Right lung (tissue), 5 donors: ENCODE data around the gene KCNJ5. TPM values are rescaled to one million over a fixed set of nuclear protein-coding genes. Genes with fewer than 3 reads are reported as not detected.
A peak's percentile ranks its signal among the peaks of the same experiment; 100 is the strongest.

Experiments
- DNase-seq, 2 donors: peaks; one replicate each; pipeline ENCODE4 v3.0.0-alpha.2; 2013
- polyA plus RNA-seq, 5 donors: library from polyadenylated mRNA; unstranded; fragments of 120-200 nt; gene quantifications; one replicate each; pipeline versions ENCODE4 v1.2.1 to v1.2.3, GENCODE V29; 2013; ENCODE audit warnings: inconsistent platforms in 1 of 5, low replicate concordance in 1 of 5; ENCODE audit not compliant: insufficient read length in 5 of 5, insufficient read depth in 1 of 5

The KCNJ5 gene
- polyA plus RNA-seq, 5 donors, result 5.7 to 12.2 (median 10.0) TPM

DNA sequence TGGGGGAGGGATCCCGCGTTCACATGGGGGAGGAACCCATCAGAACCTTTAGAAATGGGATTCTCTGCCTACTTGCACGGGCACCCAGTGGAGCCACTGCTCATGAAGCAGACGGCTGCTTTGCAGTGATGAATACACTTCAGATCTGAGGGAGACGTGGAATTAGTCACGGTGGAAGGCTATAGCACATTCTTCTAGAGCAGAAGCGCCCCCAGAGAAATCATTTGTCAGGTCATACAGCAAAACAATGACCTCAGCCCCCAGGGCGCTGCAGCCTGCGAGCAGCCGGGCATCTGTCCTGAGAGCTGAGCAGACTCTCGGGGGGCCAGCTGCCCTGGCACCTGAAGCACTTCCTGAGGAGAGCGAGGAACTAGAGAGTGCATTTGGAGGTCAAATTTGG lies 38.8 kb downstream of the KCNJ5 start:
- no peak for DNase-seq

- DNase-seq, result no peak
Observed at GRCh38 chr11:128931066-128931465, 39.9 kb downstream of the KCNJ5 start.

DNA sequence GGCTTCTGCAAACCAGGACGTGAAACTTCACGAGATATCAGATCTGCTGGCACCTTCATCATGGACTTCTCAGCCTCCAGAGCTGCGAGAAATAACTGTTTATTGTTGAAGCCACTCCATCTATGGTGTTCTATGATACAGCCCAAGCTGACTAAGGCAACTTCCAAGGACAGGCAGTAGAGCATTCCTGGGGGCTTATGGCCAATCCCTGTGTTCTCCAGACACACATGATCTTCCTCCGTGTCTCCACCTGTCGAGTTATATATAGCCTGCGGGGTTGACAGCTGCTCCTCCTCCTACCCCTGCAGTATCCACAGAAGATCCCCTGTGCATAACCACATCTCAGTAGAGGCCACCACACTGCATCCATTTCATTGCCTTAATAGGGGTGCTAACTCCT lies 40.5 kb downstream of the KCNJ5 start:
- DNase-seq, result no peak

DNA sequence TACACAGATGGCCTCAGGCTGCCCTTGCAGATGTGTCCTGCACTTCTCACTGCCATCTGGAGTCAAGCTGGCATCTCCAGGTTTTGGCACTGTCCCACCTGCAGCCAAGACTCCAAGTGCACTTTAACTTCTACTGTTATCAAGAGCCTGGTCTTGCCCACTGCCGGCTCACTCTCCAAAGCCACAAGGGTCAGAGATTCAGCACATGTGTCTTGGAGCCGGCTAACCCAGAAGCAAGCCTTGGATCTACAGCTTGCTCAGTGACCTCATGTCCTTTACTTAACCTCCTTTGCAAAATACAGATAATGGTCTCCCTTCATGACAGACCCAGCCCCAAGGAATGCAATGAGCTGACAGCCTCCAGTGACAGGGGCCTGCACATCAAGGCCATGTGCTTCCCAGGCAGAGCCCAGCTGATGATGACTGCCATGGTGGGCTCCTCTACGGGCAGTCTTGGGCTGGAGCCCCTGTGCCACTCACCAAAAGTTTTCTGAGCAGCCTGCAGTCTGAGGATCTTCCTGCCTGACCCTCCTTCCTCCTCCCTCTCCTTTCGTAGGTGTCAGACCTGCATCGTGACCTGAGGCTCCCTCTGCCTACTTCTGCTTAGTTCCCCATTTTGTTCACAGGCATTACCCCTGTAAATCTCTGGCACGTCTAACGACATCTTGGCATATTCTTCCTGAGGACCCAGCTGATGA lies 42.5 kb downstream of the KCNJ5 start:
- DNase-seq, result no peak

- no peak for DNase-seq
Observed at GRCh38 chr11:128934351-128934750, 43.2 kb downstream of the KCNJ5 start.

DNA sequence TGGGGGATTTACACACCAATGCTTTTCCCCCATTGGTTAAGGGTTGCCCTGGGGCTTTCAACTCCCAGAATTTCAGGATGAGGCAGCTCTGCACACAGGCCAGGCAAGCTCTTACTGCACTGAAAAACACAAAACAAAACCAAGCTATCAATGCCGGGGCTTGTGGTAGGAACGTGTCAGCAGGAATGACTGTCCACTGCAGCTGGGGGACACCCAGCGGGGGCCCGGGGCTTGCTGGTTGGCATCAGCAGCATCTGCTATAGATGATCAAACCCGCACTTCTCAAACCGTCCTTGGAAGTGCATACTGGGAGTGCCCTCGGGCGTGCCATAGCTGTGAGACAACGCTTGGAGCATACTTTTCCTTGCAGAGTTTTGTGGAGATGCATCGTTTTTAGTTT lies 43.8 kb downstream of the KCNJ5 start:
- no peak for DNase-seq

DNA sequence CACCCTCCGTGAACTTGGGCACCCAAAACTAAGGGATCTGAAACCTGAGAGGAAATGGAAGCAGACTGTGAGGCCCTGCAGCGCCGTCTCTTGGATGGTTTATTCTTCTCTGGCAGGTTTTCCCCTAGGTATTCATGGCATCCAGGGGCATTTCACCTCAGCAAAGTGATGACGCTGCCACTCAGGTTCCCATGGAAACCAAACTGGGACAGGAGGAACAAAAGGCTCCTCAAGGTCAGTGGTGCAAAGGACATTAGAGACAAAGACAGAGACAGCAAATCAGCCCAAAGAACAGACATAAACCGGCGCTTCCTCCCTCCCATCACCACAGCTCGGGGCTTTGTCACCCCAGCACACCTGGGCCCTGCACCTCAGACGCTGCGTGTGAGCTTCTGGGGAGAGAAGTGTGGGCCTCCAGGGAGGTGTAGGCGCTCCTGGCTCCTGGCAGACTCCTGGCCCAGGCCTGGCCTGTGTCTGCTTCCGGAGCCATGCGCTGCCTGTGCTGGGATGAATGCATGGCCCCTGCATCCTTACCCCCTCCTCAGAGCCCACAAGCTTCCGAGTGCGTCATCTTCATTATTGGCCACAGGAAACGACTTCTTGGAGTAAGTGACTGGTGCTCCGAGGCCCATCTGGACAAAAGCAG lies 45.6 kb downstream of the KCNJ5 start:
- peak; percentile 29 to 41 for DNase-seq

DNA sequence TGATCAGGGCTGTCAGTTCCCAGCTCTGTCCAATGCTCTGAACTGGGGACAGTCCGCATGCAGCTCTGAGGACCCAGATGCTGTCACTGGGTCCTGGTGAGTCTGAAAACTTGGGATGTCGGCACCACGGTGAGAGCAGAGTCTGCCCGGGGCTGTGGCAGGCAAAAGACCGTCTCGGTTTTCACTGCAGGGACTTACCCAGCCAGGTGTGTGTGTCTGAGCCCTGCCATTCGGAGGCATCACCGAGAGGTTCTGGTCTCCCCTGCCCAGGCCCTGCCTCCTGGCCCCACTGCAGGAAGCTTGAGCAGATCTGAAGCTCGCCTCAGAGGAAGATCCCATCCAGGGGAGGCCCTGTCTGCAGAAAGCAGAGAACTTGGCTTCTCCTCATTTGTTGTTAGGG lies 46.3 kb downstream of the KCNJ5 start:
- no peak for DNase-seq

GRCh38 chr11:128938156-128938885 lies 47.2 kb downstream of the KCNJ5 start:
- no peak for DNase-seq

DNA sequence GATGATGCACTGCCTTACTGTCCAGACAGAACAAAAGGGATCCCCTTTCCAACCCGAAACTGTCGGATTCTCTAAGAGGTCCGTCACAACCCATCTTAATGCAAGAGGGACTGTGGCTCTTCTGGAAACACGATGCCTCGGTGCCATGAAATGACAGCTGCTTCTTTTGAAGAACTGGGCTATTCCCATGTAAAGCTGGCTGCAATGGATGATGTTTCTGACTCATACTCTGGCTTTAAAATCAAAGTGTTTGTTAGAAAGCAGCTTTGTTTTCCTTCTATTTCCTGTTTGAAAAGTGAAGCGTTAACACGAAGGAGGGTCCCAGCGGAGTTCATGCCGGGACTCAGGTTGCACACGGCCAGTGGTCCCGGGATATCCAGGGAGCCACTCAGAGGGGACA lies 48.4 kb downstream of the KCNJ5 start:
- no peak for DNase-seq

GRCh38 chr11:128940156-128940555 lies 49.0 kb downstream of the KCNJ5 start:
- no peak for DNase-seq

- no peak for DNase-seq
Observed at GRCh38 chr11:128940603-128941002, 49.4 kb downstream of the KCNJ5 start.

DNA sequence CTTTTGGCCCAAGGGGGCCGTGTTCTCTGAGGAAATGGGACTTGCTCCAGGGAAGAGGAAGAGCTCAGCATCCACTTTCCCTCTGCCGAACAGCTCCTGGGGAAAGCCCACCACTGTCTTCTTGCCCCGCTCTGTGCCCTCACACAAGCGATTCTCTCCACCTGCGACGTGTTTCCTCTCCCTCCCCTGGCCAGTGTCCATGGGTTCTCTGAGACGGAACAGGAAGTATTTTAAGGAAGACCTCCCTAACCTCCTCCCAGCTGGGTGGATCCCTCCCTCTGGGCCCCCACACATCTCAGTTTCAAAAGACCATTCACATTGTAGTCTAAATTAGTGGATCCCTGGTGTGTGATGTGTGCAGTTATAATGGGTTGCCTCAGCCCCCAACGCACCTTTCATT lies 50.0 kb downstream of the KCNJ5 start:
- DNase-seq, result no peak

- DNase-seq, result no peak
Observed at GRCh38 chr11:128941573-128942271, 50.6 kb downstream of the KCNJ5 start.

DNA sequence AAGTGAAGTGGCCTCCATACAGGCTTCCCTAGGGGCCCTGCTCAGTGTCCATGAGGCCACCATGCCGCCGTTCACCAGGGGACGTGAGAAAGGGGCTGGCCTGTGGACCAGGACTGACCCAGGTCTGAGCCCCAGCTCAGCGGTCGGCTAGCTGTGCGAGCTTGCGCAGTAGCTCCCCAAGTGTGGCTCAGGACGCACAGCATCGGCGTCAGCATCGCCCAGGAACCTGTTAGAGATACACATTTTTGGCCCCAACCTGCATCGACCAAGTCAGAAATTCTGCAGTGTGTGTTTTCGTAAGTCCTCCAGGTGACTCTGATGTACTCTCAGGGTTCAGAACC lies 51.1 kb downstream of the KCNJ5 start:
- no peak for DNase-seq

- DNase-seq, result no peak
Observed at GRCh38 chr11:128942817-128943427, 51.8 kb downstream of the KCNJ5 start, which contains the start of gene TP53AIP1. Gene TP53AIP1 (minus strand): TSS chr11:128942871. CDS start chr11:128937818, 5,053 bp downstream.

DNA sequence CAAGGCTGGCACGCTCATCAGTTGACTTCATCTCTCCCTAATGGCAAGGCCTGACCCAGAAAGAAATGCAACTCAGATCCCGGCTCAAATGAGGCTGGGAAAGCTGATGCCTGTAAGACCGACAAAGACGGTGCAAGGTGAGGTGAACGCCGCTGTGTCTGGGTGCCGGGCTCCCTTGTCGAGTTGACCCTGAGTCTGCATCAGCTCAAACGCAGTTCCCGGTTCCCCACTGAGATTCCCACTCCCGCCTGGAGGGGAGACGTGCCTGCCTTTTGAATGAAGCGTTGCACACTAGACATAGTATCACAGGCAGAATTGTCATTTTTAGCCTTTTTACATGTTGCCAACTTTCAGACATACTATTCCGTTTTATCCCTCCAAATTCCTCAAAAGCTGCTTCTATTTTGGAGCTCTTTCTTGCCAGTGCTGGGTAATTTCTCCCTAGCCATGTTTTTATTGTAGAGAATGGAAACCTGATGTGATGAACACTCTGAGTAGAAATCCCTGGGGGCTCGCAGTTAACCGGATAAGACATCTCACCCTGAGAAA lies 52.3 kb downstream of the KCNJ5 start:
- DNase-seq, result no peak

DNA sequence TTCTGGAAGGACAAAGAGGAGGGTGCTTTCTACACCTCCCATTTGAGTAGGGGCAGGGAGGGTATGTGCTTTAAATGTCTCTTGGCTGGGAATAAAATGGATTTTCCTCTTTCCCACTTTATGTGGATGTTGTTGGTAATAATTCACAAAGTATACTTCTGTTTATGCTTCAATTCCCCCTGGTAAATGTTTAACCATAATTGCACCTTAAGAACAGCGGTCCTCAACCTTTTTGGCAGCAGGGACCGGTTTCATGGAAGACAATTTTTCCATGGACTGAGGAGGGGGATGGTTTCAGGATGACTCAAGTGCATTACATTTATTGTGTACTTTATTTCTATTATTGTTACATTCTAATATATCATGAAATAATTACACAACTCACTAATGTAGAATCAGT lies 55.5 kb downstream of the KCNJ5 start:
- DNase-seq, result no peak

- no peak for DNase-seq
Observed at GRCh38 chr11:128947773-128948172, 56.6 kb downstream of the KCNJ5 start.

GRCh38 chr11:128948583-128948982 lies 57.4 kb downstream of the KCNJ5 start:
- DNase-seq, result no peak

- peak; percentile 72 to 74 for DNase-seq
Observed at GRCh38 chr11:128949791-128950454, 58.8 kb downstream of the KCNJ5 start.
